Measurements from ENCODE around the gene CLEC4D.
"Not testable (repeated sequence)": the region's sequence is repeated elsewhere in the genome, so short reads cannot be mapped to it uniquely, and the experiment has no call there.

CLEC4D gene

GRCh38 chr12:8532045-8532444 lies 18.7 kb downstream of the CLEC4D start:
- no peak for DNase-seq (ENCODE audit: low read depth, low spot score)

- peak; percentile 64 for DNase-seq (ENCODE audit: low read depth, low spot score)
Observed at GRCh38 chr12:8537820-8538219, 24.5 kb downstream of the CLEC4D start.

- not testable (repeated sequence) for DNase-seq (ENCODE audit: low read depth, low spot score)
Observed at GRCh38 chr12:8540831-8541230, 27.5 kb downstream of the CLEC4D start, which contains the start of gene CLEC4E. TSS of gene CLEC4E (minus strand) at chr12:8540905. CDS start at chr12:8540797, 108 bp downstream.

- DNase-seq (ENCODE audit: low read depth, low spot score) = no peak
Observed at GRCh38 chr12:8541562-8541961, 28.3 kb downstream of the CLEC4D start.

GRCh38 chr12:8544295-8544694 lies 31.0 kb downstream of the CLEC4D start:
- DNase-seq (ENCODE audit: low read depth, low spot score) = peak; percentile 88

- no peak for DNase-seq (ENCODE audit: low read depth, low spot score)
Observed at GRCh38 chr12:8546591-8546990, 33.3 kb downstream of the CLEC4D start.

GRCh38 chr12:8547645-8548044 lies 34.3 kb downstream of the CLEC4D start:
- no peak for DNase-seq (ENCODE audit: low read depth, low spot score)

GRCh38 chr12:8548192-8548591 lies 34.9 kb downstream of the CLEC4D start:
- DNase-seq (ENCODE audit: low read depth, low spot score) = no peak

- no peak for DNase-seq (ENCODE audit: low read depth, low spot score)
Observed at GRCh38 chr12:8549381-8549780, 36.1 kb downstream of the CLEC4D start.

GRCh38 chr12:8553088-8553627 lies 39.9 kb downstream of the CLEC4D start:
- DNase-seq (ENCODE audit: low read depth, low spot score) = no peak

GRCh38 chr12:8554451-8555195 lies 41.3 kb downstream of the CLEC4D start:
- DNase-seq (ENCODE audit: low read depth, low spot score) = peak; percentile 10

- no peak for DNase-seq (ENCODE audit: low read depth, low spot score)
Observed at GRCh38 chr12:8556531-8557097, 43.3 kb downstream of the CLEC4D start.

- peak; percentile 13 for DNase-seq (ENCODE audit: low read depth, low spot score)
Observed at GRCh38 chr12:8559676-8560075, 46.4 kb downstream of the CLEC4D start.

- no peak for DNase-seq (ENCODE audit: low read depth, low spot score)
Observed at GRCh38 chr12:8561011-8561410, 47.7 kb downstream of the CLEC4D start.

- no peak for DNase-seq (ENCODE audit: low read depth, low spot score)
Observed at GRCh38 chr12:8562310-8562709, 49.0 kb downstream of the CLEC4D start.

- no peak for DNase-seq (ENCODE audit: low read depth, low spot score)
Observed at GRCh38 chr12:8563356-8563755, 50.1 kb downstream of the CLEC4D start.

- DNase-seq (ENCODE audit: low read depth, low spot score) = no peak
Observed at GRCh38 chr12:8564656-8565055, 51.4 kb downstream of the CLEC4D start.

GRCh38 chr12:8566052-8566451 lies 52.7 kb downstream of the CLEC4D start:
- DNase-seq (ENCODE audit: low read depth, low spot score) = not testable (repeated sequence)

GRCh38 chr12:8566525-8566924 lies 53.2 kb downstream of the CLEC4D start:
- no peak for DNase-seq (ENCODE audit: low read depth, low spot score)
